ENCODE measurements around the gene CEP97. TPM values are rescaled to one million over a fixed set of nuclear protein-coding genes. Genes with fewer than 3 reads are reported as not detected.

Gene CEP97
- total RNA-seq, 1 donor from 2014 or later, result 13.4 TPM

DNA sequence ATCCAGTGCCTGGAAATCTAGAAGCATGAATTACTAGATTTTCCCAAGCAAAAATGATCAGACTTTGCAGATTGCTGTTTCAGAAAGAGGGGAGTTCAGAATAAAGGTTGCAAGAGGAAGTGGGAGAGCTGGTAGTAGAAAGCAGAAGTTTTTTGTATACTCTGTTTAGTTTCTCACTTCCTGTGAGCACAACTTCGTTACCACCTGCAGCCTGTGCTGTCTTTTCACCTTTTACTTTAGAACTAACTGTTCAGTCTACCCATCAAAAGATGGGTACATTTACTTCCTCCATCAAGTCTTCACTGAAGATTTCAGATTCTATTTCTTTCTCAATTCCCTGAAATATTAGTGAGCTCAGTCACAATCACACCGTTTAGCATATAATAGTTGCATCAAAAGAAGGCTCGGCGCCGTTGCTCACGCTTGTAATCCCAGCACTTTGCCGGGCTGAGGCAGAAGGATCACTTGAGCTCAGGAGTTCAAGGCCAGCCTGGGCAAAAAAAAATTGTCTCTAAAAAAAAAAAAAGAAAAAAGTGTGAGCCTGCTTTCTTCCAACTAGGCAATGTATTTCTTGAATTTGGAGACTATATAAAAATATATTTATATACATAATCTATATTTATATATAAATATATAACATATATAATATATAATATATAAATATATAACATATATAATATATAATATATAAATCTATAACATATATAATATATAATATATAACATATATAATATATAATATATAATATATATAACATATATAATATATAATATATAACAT is 1.8 kb upstream of the CEP97 start:
- H3K36me3 ChIP-seq (ENCODE audit: control insufficient read depth, insufficient read depth, low read length), result no peaks in the 10 kb centered on the region
- DNase-seq (ENCODE audit: low read depth), result no peak
- no peak for FAIRE-seq
- H3K4me3 ChIP-seq (ENCODE audit: low read depth, low read length), result no peak overlapping the region
- TF ChIP-seq, protein P1, sequence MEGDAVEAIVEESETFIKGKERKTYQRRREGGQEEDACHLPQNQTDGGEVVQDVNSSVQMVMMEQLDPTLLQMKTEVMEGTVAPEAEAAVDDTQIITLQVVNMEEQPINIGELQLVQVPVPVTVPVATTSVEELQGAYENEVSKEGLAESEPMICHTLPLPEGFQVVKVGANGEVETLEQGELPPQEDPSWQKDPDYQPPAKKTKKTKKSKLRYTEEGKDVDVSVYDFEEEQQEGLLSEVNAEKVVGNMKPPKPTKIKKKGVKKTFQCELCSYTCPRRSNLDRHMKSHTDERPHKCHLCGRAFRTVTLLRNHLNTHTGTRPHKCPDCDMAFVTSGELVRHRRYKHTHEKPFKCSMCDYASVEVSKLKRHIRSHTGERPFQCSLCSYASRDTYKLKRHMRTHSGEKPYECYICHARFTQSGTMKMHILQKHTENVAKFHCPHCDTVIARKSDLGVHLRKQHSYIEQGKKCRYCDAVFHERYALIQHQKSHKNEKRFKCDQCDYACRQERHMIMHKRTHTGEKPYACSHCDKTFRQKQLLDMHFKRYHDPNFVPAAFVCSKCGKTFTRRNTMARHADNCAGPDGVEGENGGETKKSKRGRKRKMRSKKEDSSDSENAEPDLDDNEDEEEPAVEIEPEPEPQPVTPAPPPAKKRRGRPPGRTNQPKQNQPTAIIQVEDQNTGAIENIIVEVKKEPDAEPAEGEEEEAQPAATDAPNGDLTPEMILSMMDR (IDR thresholded peaks at IDR 0.05; ENCODE audit: insufficient read depth, low read length, severe bottlenecking), result no peak
- H3K27me3 ChIP-seq (ENCODE audit: control insufficient read depth, insufficient read depth, low read length), result no peaks in the 10 kb centered on the region

DNA sequence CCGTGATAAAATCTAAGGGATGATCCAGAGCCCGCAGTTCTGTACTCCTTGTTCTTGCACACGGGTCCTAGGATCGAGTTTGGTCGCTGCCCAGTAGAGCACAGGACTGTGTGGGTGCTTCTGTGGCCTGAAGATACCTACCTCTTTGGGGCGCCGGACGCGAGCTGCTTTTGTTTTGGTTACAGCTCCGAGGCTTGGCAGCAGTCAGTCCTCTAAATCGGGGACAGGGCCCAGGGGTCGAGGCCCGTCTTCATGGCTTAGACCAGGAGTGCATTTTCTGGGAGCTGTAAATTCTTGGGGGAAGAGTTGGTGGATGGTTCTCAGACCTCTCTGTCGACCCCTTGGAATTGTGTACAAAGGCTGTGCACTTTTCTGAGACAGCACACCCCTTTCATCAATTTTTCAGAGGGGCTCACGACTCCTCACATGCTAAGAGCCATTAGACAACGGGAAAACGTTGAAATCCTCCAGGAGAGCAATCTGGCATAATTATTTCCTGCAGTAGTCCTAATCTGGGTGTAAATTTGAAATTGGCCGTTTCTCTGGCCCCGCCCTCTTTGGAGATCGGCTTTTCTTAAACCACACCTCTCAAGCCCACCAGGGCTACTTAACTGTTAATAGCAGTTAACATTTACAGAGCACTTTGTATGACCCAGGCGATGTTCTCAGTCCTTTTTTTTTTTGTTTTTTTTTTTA is 928 bp downstream of the CEP97 start:
- no peak for FAIRE-seq
- peak overlapping the region; percentile 71 for H3K4me3 ChIP-seq (ENCODE audit: low read depth, low read length)
- no peak for DNase-seq (ENCODE audit: low read depth)
- peaks cover 4% of the 10 kb centered on the region for H3K36me3 ChIP-seq (ENCODE audit: control insufficient read depth, insufficient read depth, low read length)
- no peaks in the 10 kb centered on the region for H3K27me3 ChIP-seq (ENCODE audit: control insufficient read depth, insufficient read depth, low read length)
- TF ChIP-seq, protein P1 (IDR thresholded peaks at IDR 0.05; ENCODE audit: insufficient read depth, low read length, severe bottlenecking), result no peak

DNA sequence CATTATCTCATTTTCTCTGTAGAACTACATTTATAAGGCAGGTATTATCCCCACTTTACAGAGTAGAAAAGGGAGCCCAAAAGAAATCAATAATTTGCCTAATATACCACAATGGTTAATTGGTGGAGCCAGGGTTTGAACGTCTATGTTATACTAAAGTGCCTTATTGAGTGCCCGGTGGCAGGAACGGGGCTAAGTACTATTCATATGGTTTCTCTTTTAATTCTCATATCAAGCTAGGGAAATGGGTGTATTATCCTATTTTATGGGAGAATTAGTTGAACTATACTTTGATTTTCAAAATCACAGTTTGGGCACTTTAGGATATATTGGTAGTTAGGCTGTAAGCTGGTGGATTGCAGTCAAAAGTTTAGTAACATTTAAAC is 1.5 kb downstream of the CEP97 start:
- TF ChIP-seq, protein P1 (IDR thresholded peaks at IDR 0.05; ENCODE audit: insufficient read depth, low read length, severe bottlenecking), result no peak
- DNase-seq (ENCODE audit: low read depth) (no peak), FAIRE-seq (no peak)
- Histone ChIP-seq H3K27me3 (ENCODE audit: control insufficient read depth, insufficient read depth, low read length) (no peaks in the 10 kb centered on the region), H3K36me3 (ENCODE audit: control insufficient read depth, insufficient read depth, low read length) (peaks cover 4% of the 10 kb centered on the region), H3K4me3 (ENCODE audit: low read depth, low read length) (peak overlapping the region; percentile 71)

DNA sequence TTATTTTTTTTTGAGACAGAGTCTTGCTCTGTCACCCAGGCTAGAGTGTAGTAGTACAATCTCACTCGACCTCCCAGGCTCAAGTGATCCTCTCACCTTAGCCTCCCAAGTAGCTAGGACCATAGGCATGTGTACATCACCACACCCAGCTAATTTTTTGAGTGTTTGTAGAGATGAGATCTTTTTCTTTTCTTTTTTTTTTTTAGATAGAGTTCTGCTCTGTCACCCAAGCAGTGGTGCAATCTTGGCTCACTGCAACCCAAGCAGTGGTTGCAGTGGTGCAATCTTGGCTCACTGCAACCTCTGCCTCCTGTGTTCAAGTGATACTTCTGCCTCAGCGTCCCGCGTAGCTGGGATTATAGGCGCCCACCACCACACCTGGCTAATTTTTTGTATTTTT is 5.2 kb downstream of the CEP97 start:
- DNase-seq (ENCODE audit: low read depth), result no peak
- TF ChIP-seq, protein P1 (IDR thresholded peaks at IDR 0.05; ENCODE audit: insufficient read depth, low read length, severe bottlenecking), result no peak
- no peak for FAIRE-seq
- H3K4me3 ChIP-seq (ENCODE audit: low read depth, low read length), result no peak overlapping the region
- peaks cover 7% of the 10 kb centered on the region for H3K36me3 ChIP-seq (ENCODE audit: control insufficient read depth, insufficient read depth, low read length)
- no peaks in the 10 kb centered on the region for H3K27me3 ChIP-seq (ENCODE audit: control insufficient read depth, insufficient read depth, low read length)

DNA sequence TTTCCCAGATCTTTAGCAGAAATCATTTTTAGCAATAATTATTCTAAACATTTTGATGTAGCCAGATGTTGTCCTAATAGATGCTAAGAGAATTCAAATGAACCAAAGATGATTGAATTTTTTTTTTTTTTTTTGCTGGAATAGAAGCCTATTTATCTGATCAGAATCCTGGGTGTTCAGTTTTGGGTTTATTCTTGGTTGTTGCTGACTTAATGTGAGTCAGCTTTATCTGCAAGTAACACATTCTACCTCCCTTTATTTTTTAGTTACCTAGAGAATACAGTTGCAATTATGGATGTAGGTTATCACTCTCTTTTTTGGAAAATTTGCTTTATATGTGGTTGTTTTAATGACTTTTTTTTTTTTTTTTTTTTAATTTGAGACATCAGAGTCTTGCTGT is 6.4 kb downstream of the CEP97 start:
- TF ChIP-seq, protein P1 (IDR thresholded peaks at IDR 0.05; ENCODE audit: insufficient read depth, low read length, severe bottlenecking), result no peak
- peaks cover 9% of the 10 kb centered on the region for H3K36me3 ChIP-seq (ENCODE audit: control insufficient read depth, insufficient read depth, low read length)
- H3K27me3 ChIP-seq (ENCODE audit: control insufficient read depth, insufficient read depth, low read length), result no peaks in the 10 kb centered on the region
- no peak for FAIRE-seq
- no peak overlapping the region for H3K4me3 ChIP-seq (ENCODE audit: low read depth, low read length)
- no peak for DNase-seq (ENCODE audit: low read depth)
